Sciatic nerve (tissue), 2 donors: Measurements from ENCODE around the gene PLEKHH2. TPM values are rescaled to one million over a fixed set of nuclear protein-coding genes. Genes with fewer than 3 reads are reported as not detected.
A peak's percentile ranks its signal among the peaks of the same experiment; 100 is the strongest.

Source experiments
- ATAC-seq: fragments of 200-7000 bp; cut with Tn5 transposase; one replicate; pipeline ENCODE4 v1.9.1; 2020; ENCODE audit warnings: mild to moderate bottlenecking, moderate library complexity
- DNase-seq: peaks from one replicate; pipeline ENCODE4 v3.0.0-alpha.2; 2020; ENCODE audit warnings: low spot score
- intact Hi-C: fragments of 100-400 bp; cut with DNase I; formaldehyde crosslinking; loops from one replicate; pipeline ENCODE4 v1.14.2; 2022
- total RNA-seq: library from RNA; stranded (reverse); fragmentation: NEBNext Ultra II Directional; extraction: Animal tissue kit (Norgen Biotek cat#: 25700); gene quantifications from one replicate; pipeline ENCODE4 v1.2.1, GENCODE V29; 2021
- donor health status: DM: no; HTN: no; CAD: no.
- donor health status: DM: no; HTN: no; CAD: no.

Gene PLEKHH2
- total RNA-seq, 1 donor from 2014 or later = 58.9 TPM

- intact Hi-C loops = no loop called here
- no peak for DNase-seq
- no peak for ATAC-seq
Measured at GRCh38 chr2:43745457-43745856, 108.4 kb downstream of the PLEKHH2 start.

GRCh38 chr2:43748333-43748732 lies 111.3 kb downstream of the PLEKHH2 start:
- no peak for ATAC-seq
- DNase-seq = no peak
- intact Hi-C loops = no loop called here

GRCh38 chr2:43749583-43749982 lies 112.5 kb downstream of the PLEKHH2 start:
- ATAC-seq = no peak
- no peak for DNase-seq
- intact Hi-C loops = no loop called here

DNA sequence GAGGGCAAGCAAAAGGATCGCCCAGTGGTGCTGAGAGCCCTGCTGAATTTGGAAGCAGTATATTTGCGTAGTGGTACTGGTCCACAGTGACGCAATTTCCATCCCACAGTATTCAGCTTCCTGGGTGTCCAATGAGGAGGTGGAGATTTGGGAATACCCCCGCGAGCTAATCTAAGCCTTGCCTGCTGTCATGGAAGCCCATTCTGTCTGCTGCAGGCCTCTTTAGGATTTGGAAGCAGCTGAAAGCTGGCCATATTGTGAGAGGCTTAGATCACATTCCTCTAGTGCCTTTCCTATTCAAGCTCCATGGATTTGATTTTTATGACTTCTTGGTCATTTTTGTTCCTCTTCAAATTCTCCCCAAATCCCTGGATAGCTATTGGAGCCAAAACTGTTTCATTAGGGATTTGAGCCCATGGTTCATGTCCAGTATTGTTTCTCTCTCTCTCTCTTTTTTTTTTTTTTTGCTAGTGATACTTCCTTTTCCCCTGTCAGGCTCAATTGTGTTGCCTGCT lies 114.5 kb downstream of the PLEKHH2 start:
- DNase-seq = no peak
- no peak for ATAC-seq
- intact Hi-C loops = no loop called here

DNA sequence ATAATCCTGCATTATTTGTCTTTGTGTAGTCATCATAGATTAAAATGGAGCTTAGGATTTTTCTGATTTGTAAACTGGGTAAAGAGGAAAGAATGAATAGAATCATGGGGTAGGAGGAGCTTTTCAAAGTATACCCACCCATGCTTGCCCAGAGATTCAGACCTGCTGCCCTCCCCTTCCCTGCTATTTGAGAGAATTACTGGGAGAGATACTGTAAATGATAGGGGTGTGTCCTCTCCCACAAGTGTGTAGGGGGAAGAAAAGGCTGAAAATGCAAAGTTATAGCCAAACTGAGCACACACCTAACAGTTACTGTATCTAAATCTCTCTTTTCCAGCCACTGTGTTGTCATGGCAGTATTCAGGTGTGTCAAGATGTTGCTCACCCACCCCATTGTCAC lies 115.2 kb downstream of the PLEKHH2 start:
- DNase-seq (no peak), ATAC-seq (no peak)
- intact Hi-C loops = no loop called here

DNA sequence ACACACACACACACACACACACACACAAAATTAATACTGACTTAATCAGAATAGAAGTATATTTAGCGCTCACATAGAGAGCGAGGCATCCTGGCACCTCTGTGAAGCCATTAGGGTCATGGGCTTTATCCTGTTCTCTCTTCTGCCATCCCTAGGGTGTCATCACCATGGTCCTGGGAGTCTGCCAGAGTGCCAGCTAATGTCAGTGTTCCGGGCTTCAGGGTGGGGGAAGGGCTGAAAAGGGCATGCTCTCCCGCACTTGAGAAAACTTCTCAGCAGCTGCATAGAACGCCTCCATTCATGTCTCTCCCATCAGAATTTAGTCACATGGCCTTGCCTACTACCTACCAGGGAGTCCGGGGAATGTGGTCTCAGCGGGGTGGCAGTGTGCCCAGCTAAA lies 117.1 kb downstream of the PLEKHH2 start:
- intact Hi-C loops = no loop called here
- DNase-seq (no peak), ATAC-seq (no peak)

DNA sequence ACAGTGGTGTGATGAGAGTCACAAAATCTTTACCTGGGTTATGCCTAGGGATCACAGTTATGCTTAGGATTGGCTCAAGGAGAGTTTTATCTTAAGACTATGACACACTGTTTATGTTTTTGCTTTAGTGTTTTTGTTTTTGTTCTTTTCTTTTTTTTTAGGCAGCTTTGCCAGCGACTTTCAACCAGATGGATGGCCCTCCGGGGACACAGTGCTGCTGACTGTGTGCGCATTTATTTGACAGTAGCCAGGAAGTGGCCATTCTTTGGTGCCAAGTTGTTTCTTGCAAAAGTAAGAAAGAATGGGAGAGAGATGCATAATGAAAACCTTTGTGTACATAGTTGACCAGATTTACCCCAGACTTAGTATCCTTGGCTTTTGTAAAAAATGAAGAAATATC lies 121.7 kb downstream of the PLEKHH2 start:
- peak; percentile 88 for ATAC-seq
- peak; percentile 69 for DNase-seq
- intact Hi-C loops = no loop called here

DNA sequence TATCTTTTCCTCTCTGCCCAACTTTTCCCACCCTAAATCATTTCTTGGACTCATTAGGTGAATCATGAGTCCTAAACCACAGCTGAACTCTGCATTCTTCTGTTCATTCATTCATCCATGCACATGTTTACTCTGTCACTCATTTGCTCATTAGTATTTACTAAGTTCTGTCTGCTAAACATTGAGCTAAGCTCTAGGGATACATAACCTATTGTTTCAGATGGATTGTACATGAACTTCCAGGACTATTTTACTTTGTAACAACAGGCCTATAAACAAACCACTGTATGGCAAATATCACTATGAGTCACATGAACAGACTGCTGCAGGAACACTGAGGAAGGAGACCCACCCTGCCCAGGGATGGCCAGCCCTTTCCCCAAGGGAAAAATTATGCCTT lies 122.1 kb downstream of the PLEKHH2 start:
- intact Hi-C loops = no loop called here
- no peak for DNase-seq
- ATAC-seq = peak; percentile 81

GRCh38 chr2:43762286-43762685 lies 125.2 kb downstream of the PLEKHH2 start:
- intact Hi-C loops = no loop called here
- DNase-seq (no peak), ATAC-seq (no peak)

DNA sequence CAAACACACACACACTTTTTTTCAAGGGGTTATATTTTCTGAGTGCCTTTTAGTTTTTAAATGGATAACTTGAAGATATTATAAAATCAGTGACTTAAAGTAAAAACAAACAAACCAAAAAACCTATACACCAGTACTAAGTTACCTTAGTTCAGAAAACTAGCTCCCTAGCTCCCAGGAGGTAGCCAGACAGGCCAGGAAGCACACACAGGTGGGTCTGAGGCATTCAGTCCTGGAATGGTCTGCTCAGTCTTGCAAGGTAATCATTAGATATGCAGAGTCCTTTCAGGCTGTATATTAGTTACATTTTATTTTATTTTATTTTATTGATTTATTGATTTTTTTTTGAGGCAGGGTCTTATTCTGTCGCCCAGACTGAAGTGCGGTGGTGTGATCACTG lies 126.0 kb downstream of the PLEKHH2 start:
- ATAC-seq (no peak), DNase-seq (no peak)
- intact Hi-C loops = no loop called here

DNA sequence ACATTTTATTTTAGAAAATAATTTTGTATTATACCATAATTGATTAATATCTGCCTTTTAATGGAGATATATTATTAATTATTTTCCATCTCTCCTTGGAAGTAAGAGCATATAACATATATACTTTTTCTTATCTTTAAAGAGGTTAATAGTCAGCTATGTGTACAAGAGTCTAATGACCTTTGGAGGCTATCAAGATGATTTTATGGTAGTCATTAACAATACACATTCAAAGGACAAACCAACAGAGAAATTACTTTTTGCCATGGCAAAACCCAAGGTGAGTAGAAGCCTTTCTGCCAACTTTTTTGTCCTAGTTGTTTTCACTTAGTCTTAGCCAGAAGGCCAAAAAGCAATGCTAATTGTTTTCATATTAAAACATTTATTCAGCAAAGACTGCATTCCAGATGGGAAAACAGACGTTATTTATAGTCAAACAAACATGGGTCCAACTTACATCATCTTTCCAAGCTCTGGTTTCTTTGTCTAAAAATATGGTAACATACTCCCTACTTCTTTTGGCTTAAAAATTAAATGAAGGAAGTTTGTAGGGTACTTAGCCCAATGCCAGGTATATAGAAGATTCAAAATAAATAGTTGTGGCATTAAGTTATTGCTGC lies 127.1 kb downstream of the PLEKHH2 start:
- intact Hi-C loops = no loop called here
- no peak for DNase-seq
- ATAC-seq = no peak

DNA sequence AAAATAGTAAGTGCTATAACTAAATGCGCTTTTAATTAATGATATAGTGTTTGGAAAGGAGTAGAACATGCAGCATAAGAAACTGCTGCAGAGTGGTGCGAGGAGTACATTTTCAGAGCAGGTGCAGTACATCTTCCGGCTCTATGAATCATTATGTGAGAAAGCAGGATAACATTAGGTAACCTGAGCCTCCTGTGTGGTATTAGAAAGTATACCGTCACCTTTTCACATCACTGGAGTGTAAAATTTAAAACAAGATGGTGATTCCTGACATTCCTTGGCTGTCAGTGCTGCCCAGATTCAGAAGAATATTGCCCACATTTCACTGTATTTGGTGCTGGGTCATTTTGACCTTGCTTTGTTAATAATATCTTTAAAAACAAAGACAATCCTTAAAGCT lies 128.9 kb downstream of the PLEKHH2 start:
- no peak for DNase-seq
- intact Hi-C loops = no loop called here
- ATAC-seq = no peak

GRCh38 chr2:43773876-43774613 lies 137.0 kb downstream of the PLEKHH2 start, which contains the start of gene DYNC2LI1:
Gene DYNC2LI1 (plus strand): TSS chr2:43774039. CDS start chr2:43774139, 100 bp downstream.
- DNase-seq = peak; percentile 94
- intact Hi-C loops = no loop called here

DNA sequence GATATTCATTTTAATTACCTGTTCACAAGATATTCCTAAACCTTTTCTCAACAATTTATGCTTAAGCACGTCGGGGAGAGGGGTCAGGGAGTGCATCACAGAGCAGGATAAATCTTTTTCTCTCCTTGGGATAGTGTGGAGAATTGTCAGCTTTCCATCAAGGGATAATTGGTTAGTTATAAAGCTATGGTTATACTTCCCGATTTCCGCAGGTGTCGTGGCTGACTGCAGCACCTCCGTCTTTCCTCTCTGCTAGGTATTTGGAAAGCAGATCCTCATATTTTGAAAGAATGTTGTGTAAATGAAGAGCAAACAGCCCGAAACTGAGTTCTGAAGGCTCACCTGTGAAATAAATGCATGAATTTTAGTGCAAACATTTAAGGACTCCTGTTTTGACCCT lies 137.6 kb downstream of the PLEKHH2 start:
- intact Hi-C loops = no loop called here
- DNase-seq = no peak
- peak; percentile 3 for ATAC-seq

More at GRCh38 chr2:43773876-43774613, 137.0 kb downstream of the PLEKHH2 start, which contains the start of gene DYNC2LI1:
- peak; percentile 99 for ATAC-seq

DNA sequence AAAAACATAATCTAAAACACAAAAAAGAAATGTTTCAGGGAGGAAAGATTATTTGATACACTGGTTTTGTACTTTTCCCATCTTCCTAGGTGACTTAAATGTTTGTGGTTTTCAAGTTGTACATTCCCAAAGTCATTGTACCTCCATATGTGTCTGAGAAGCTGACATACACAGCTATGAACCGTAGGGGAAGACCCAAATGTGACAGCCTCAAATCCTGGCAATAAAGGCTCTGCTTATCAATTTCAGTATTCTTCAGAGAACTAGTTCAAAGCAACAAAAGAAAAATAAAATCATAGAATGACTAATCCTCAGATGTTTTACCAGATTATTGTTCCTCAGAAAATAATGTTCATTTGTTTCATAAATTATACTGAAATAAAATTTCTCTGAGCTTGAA lies 139.3 kb downstream of the PLEKHH2 start:
- DNase-seq (no peak), ATAC-seq (no peak)
- intact Hi-C loops = no loop called here

DNA sequence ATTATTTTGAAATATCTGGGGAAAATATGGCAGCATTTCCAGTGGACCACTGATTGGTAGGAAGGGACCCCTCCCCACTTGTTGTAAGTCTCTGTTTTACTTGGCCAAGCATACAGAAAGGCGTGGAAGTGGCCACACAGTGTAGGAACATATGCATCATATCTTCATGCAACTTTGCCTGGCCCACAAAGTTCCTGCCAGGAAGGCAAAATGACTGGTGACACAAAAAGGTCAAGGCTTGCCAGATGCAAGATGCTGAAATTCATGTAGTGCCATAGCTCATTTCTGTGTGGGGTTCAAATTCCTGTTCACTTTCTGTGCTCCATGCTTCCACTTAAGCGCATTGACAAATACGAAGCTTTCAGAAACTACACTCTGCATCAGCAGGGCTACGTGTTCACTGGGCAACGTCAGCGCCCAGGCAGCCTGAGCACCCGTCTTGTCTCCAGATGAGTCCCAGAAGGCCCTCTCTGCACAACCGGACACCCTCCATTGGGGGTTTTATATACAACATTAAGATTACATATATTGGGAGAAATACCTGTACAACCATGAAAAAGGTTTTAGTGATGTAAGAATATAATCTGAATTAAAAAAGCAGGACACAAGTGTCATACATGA lies 140.4 kb downstream of the PLEKHH2 start:
- DNase-seq (no peak), ATAC-seq (no peak)
- intact Hi-C loops = no loop called here

DNA sequence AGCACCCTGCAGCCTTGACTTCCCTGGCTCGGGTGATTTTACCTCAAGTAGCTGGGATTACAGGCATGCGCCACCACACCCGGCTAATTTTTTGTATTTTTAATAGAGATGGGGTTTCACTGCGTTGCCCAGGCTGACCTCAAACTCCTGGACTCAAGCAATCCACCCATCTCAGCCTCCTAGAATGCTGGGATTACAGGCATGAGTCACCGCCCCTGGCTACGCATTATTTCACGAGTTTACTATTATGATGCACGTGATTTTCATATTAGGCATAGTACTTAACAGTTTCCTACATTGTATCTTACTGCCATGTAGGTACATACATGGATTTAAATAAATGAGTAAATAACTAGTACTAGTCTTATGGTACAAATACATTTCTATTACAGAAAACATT lies 141.2 kb downstream of the PLEKHH2 start:
- no peak for DNase-seq
- intact Hi-C loops = no loop called here
- ATAC-seq = no peak

DNA sequence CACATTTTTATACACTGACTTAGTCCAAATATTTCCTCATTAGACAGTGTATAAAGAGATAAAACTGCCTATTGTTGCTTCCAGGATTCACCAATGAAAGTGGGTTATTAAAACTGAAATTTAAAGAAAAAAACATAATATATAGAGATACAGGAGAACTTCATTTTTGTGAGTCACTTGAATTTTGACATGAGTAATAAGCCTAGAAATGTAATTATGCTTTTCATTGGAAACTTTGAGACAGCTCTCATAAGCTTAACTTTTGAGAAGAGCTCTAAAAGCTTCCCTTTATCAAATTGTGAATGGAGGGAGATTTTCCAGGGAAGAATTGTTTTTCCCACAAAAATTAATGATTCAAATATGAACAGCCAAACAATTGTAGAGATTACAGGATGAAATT lies 150.8 kb downstream of the PLEKHH2 start:
- intact Hi-C loops = loop anchor here (2.0 kb wide), 1 partner anchor 205 kb away; no protein-coding TSS in a partner anchor
- ATAC-seq = no peak
- DNase-seq = no peak

DNA sequence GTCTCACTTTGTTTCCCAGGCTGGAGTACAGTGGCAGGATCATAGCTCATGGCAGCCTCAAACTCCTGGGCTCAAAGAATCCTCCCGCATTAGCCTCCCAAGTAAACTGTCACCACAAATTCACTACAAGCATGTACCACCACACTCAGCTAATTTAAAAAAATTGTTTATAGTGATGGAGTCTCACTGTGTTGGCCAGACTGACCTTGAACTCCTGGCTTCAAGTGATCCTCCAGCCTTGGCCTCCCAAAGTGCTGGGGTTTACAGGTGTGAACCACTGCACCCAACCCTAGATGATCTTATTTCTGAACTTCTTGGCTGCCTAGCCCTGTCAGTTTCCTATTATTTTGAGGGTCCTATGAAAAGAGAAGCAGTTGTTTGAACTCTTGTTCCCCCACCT lies 151.6 kb downstream of the PLEKHH2 start:
- intact Hi-C loops = no loop called here
- ATAC-seq = no peak
- DNase-seq = no peak

DNA sequence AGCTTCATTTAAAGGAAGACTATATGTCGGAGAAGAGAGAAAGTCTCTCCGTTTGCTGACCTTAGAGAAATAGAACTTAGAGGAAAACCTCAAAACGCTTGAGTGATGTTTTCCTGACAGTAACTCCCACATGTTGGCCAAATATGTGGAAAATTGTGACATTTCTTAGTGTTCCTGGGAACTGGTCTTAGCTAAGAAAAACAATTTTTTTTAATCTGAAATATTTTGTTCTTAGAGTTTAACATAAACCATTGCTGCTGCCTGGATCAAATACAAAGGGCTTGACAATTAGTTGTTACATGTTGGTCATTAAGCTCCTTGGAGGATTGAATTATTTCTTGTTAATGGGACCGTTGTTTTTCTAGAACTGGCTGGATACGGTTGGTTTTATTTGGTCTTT lies 153.1 kb downstream of the PLEKHH2 start:
- ATAC-seq (peak; percentile 76), DNase-seq (no peak)
- intact Hi-C loops = no loop called here
